Dedifferentiated amniotic fluid mesenchymal stem cell (primary cell): ENCODE results near the gene FAM83F.

ENCODE experiments used
- DNase-seq: peaks from one replicate; pipeline ENCODE4 v3.0.0-alpha.2; 2016; ENCODE audit errors: extremely low spot score

FAM83F gene

DNA sequence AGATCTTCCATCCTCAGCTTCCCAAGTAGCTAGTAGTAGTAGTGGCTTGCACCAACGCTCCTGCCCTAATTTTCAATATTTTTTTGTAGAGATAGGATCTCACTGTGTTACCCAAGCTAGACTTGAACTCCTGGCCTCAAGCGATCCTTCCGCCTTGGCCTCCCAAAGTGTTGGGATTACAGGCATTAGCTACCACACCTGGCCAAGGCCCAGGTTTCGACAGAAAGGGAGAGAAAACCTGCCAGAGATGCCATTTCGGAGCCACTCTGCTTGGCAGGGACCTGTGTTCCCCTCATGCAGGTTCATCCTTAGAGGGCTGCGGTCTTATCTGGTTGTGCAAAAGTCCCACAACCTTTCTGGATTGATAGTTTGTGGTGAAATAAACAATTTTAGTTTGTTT, 41.4 kb downstream of the FAM83F start:
- DNase-seq, result no peak

DNA sequence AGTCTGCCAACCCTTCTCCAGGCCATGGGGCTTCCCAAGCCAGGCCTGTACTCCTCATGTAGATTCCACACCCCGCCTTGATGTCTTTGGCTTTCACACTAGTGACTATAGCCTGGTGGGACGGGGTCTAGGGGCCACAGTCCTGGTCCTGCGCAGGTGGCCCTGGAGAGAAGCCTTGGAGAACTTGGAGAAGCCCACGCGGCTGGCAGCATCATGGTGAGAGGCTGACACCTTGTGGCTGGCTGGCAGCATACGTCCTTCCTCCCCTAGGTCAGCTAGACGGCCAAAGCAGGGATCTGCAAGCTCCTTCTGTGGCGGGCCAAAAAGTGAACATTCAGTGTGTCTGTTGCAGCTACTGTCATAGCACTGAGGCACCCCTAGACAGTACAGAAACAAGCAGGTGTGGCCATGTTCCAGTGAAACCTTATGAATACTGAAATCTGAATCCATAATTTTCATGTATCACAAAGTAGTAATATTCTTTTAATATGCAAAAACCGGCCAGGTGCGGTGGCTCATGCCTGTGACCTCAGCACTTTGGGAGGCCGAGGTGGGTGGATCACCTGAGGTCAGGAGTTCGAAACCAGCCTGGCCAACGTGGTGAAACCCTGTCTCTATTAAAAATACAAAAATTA, 42.0 kb downstream of the FAM83F start:
- DNase-seq, result peak; percentile 52

- no peak for DNase-seq
Observed at GRCh38 chr22:40037320-40037719, 42.6 kb downstream of the FAM83F start.

- DNase-seq, result no peak
Observed at GRCh38 chr22:40039482-40040115, 44.8 kb downstream of the FAM83F start.

DNA sequence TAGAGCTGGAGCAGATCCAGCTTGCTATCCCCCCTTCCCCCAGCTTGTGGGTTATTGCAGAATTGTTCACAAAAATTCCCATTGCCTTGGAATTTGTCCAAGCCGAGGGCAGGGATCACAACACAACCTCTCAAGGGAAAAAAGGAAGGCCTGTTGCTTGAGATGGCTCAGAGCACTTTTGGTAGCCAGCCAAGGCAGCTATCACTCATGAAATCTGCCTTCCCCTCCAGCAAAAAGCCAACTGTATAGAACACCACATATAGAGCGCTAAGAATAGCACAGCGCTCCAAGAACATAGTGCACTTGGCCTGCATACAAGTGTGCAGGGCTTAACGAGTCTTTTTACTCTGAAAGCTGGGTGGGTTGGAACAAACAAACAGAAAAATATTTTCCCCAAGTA, 46.2 kb downstream of the FAM83F start:
- DNase-seq, result no peak

DNA sequence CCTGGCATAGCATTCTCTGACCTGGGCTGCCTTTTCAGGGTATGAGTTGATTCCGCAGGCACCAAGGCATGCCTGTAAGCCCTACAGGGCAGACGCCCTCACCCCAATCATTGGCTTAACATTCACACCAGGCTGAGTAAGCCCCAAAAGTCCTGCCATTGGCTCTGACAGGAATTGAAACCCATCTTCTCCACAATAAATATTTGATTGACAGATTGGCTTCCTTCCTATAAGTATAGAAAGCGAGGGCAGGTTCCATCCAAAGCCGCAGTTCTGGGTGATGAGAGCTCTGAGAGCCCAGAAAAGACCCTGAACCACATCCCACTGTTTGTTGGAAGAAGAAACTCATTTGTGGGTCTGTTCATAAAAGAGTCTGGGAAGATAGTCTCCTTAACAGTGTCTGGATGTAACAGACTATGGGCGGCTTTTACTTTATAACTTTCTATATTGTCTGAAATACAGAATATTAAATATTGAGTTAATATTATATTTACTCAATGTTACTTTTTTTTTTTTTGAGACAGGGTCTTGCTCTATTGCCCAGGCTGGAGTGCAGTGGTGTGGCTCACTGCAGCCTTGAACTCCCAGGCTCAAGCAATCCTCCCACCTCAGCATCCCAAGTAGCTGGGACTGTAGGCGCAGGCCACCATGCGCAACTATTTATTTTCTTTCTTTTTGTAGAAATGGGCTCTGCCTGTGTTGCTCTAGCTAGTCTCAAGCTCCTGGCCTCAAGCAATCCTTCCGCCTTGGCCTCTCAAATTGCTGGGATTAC, 46.8 kb downstream of the FAM83F start:
- no peak for DNase-seq

- DNase-seq, result no peak
Observed at GRCh38 chr22:40042312-40042711, 47.6 kb downstream of the FAM83F start.

DNA sequence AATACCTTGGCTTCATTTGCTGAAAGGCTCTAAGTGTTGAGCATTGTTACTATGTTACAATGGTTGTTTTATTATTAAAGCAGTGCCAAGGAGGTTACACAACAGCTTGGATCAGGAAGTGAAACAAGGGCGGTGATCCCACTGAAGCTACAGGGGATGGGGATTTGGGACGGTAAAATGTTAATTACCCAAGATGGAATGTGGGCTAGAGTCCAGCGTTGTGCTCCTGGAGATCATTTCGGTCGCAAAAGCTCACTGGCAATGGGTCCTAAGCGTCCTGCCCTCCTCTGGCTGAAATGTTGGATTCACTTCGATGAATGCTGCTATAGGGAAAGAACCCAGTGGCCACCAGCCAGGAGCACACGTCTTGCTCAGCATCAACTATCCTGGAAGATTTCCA, 48.3 kb downstream of the FAM83F start:
- no peak for DNase-seq

GRCh38 chr22:40043793-40044101, 49.0 kb downstream of the FAM83F start:
- no peak for DNase-seq

- DNase-seq, result peak; percentile 99
Observed at GRCh38 chr22:40044102-40044869, 49.5 kb downstream of the FAM83F start.

- DNase-seq, result no peak
Observed at GRCh38 chr22:40044870-40045834, 50.4 kb downstream of the FAM83F start.

- DNase-seq, result no peak
Observed at GRCh38 chr22:40046126-40046525, 51.4 kb downstream of the FAM83F start.

- no peak for DNase-seq
Observed at GRCh38 chr22:40050258-40050657, 55.5 kb downstream of the FAM83F start.

GRCh38 chr22:40051322-40051721, 56.6 kb downstream of the FAM83F start:
- DNase-seq, result no peak

DNA sequence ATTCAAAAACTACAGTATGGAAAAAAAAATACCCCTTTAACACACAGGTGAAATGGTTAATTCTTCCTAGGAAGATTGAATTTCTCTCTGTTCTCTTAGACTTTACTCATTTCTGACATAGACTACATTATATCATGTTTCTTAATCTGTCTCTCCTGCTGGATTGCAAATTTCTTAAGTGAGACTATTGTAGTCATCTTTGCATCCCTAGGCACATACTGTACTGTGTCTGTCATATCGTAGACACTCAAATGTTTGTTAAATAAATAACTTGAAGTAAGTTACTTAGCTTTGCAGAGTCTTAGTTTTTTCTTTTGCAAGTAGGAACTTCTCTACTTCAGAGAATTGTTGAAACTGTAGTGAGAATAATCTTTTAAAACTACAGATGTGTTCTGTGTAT, 58.7 kb downstream of the FAM83F start:
- no peak for DNase-seq

- DNase-seq, result no peak
Observed at GRCh38 chr22:40054486-40054885, 59.7 kb downstream of the FAM83F start.

DNA sequence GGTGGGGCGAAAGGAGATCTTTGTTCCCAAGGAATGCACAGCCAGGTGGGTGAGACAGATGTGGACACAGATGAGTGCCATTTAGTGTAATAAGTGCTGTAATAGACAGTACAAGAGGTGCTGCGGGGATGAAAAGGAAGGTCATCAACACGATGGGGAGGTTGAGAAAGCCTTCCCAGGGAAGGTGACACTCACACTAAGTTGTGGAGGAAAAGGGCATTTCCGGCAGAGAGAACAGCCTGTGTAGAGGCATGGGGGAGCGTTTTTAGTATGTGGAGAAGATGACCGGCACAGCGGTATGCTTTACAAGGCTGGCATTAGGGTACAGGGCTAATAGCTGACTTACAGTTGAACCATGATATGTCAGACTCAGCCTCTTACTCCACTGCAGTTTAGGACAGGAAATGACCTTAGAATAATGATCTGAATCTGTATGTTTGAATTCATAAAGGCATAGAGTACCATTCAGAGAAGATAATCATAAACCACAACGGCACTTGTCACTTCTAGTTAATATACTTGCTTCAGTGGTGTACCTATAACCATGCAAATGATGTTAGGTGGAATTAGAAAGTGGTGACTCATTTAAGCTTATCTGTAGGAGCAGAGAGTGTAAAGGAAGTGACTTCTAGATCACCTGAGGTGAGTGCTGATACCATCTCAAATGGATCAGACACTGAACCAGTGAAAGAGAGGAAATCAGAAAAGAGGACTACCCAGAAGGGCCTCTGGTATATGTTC, 60.6 kb downstream of the FAM83F start:
- DNase-seq, result no peak

DNA sequence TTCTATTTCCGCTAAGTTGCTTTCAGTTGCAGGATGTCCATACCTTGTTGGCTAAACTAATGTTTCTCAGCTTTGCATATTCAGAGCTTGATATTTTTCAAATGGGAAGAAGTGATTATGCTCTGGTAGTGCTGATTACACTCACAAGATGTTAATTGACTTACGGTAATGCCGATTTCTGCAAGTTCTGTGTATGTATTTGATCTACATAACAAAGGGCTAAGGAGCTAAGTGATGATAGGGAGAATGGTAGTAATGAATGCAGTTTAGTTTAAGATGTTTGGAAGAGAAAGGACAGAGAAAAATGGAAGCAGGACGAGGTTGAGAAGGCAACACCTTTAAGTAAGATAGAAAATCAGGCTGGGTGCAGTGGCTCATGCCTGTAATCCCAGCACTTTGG, 61.4 kb downstream of the FAM83F start:
- DNase-seq, result no peak

- DNase-seq, result no peak
Observed at GRCh38 chr22:40056559-40056958, 61.8 kb downstream of the FAM83F start.

DNA sequence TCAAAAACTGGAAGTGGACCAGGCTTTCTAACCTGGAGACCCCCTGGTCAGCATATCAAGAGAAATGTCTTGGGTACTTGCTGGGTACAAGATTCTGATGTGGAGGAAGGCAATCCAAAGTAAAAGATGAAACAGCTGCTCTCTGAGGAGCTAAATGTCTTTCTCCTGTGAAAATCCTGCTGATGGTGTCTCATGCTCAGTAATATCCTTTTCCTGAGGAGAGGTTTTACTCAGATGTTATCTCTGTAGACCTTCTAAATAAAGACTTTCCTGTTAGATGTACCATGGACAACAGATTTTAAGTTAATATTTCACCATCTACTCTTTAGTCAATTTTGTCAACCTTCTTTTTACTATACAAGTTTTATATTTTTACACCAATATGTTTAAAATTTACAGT, 62.9 kb downstream of the FAM83F start:
- DNase-seq, result no peak

GRCh38 chr22:40058265-40058664, 63.5 kb downstream of the FAM83F start:
- DNase-seq, result no peak
